ENCODE measurements around the gene NSDHL.
"Not testable (repeated sequence)": the region's sequence is repeated elsewhere in the genome, so short reads cannot be mapped to it uniquely, and the experiment has no call there.

The NSDHL gene

DNA sequence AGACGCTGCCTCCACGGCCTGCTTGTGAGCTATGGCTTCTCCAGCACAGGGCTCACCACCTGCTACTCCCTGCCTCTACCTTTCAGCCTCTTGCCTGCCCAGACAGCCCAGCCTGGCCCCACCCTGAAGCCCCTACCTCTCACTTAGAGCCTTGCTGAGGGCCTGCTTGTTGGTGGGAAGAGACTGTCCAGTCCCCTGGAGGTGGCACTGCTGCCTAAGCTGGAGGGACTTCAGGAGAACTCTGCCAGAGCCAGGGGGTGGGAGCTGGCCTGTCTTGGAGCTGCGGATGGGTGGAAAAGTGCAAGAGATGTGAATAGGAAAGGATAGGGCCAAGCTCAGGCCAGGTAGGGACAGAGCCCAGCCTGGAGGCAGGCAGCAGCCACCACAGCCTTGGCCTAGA lies 64.3 kb downstream of the NSDHL start:
- DNase-seq (ENCODE audit: low read depth in 2 of 2) = no peak

GRCh38 chrX:152895724-152896420 lies 65.0 kb downstream of the NSDHL start:
- DNase-seq (ENCODE audit: low read depth in 2 of 2) = no peak

GRCh38 chrX:152896450-152896849 lies 65.6 kb downstream of the NSDHL start:
- no peak for DNase-seq (ENCODE audit: low read depth in 2 of 2)

- DNase-seq (ENCODE audit: low read depth in 2 of 2) = no peak
Measured at GRCh38 chrX:152897222-152898131, 66.6 kb downstream of the NSDHL start, which contains the start of gene ZNF185. Gene ZNF185, plus strand, starts transcription at chrX:152898067. Its CDS starts 16,423 bp downstream, at chrX:152914490.

- DNase-seq (ENCODE audit: low read depth in 2 of 2) = no peak
Measured at GRCh38 chrX:152898442-152898841, 67.6 kb downstream of the NSDHL start.

DNA sequence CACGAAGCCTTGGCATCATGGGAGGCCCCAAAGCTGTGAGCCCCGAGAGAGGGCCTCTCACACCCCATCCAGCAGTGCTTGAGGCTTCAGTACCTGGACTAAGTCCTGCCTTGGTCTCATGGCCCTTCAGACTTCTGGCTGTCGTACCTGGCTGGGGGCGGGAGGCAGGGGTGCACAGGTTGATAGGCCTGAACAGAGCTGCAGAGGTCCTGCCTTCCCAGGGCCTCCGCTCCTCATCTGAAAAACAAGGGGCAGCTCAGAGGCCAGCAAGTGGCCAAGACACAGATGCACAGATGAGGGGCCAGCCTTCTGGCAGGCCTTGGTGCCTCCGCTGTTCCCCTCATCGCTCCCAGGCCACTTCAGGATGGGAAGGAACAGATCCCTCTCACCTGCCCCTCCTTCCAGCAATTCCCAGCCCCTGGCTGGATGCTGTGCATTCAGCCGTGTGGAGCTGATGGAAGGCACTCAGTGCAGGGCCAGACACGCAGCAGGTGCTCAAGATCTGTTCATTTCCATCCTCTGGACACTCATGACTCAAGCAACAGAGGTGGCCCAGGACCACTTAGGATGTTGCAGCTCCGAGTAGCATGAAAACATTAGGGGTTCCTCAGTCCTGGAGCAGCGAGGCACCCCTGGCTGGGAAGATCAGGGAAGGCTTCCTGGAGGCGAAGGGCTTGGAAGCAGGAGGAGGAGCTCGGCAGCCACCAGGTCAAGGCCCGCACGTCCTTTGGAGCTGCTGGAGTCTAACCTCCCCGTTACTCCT lies 68.4 kb downstream of the NSDHL start:
- no peak for DNase-seq (ENCODE audit: low read depth in 2 of 2)

- no peak for DNase-seq (ENCODE audit: low read depth in 2 of 2)
Measured at GRCh38 chrX:152899874-152900719, 69.2 kb downstream of the NSDHL start.

GRCh38 chrX:152900937-152901445 lies 70.1 kb downstream of the NSDHL start:
- DNase-seq (ENCODE audit: low read depth in 2 of 2) = no peak

- no peak for DNase-seq (ENCODE audit: low read depth in 2 of 2)
Measured at GRCh38 chrX:152901816-152902501, 71.1 kb downstream of the NSDHL start.

GRCh38 chrX:152902502-152902820 lies 71.6 kb downstream of the NSDHL start:
- no peak for DNase-seq (ENCODE audit: low read depth in 2 of 2)

- DNase-seq (ENCODE audit: low read depth in 2 of 2) = no peak
Measured at GRCh38 chrX:152903589-152903988, 72.7 kb downstream of the NSDHL start.

- no peak for DNase-seq (ENCODE audit: low read depth in 2 of 2)
Measured at GRCh38 chrX:152904151-152905080, 73.6 kb downstream of the NSDHL start.

- DNase-seq (ENCODE audit: low read depth in 2 of 2) = no peak
Measured at GRCh38 chrX:152905081-152905420, 74.2 kb downstream of the NSDHL start.

DNA sequence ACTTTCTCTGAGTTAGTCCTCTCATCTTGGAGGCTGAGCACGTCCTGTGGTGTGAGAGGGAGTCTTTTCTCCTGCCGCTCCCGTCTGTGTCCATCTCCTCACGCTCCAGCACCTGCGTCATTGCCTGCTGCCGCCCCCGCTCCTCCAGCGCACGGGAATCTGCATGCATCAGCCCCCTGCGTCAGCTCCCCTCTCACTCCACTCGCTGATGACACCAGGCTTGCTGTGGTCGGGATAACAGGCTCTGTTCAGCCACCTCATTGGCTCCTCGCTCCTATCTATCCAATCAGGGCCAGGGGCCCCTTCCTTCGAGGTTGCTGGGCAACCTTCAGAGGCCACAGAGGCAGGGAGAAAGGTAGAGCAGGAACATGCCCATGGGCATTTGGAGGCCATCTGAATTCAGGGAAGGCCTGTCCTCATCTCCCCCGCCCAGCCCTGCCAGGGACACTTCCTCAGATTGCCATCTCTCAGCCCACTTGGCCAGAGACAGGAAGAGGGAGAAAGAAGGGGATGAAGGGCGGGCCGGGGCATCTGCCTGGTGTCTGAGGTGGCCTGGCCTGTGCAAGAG lies 76.3 kb downstream of the NSDHL start:
- no peak for DNase-seq (ENCODE audit: low read depth in 2 of 2)

GRCh38 chrX:152908486-152908885 lies 77.6 kb downstream of the NSDHL start:
- DNase-seq (ENCODE audit: low read depth in 2 of 2) = no peak

DNA sequence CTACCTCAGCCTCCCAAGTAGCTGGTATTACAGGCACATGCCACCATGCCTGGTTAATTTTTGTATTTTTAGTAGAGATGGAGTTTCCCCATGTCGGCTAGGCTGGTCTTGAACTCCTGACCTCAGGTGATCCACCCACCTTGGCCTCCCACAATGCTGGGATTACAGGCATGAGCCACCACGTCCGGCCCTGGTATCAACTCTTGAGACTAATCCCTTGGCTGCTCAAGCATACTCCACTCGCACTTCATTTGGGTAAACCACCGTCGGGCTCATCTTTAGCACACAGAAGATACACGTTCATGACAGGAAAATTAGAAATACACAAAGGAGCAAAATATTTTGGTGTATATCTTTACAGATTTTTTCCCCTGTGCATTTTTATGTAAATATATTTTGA lies 79.2 kb downstream of the NSDHL start:
- not testable (repeated sequence) for DNase-seq (ENCODE audit: low read depth in 2 of 2)

DNA sequence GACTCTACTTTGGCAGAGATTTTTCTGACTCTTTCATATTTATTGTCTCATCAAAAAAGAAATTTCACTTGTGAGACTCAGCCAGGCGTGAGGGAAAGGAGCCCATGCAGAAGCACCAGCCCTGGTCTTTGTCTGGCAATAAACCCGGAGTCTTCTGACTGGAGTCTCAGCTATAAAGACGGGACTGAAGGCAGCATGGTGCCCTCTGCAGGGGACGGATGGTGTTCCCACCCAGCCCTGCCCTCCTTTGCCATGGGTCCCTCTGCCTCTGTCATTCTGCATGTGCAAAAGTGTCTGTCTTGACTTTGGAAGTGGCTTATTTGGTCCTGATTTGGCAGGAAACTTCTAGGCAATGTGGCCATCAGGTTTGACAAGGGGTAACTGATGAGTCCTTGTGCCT lies 81.2 kb downstream of the NSDHL start:
- no peak for DNase-seq (ENCODE audit: low read depth in 2 of 2)

- DNase-seq (ENCODE audit: low read depth in 2 of 2) = no peak
Measured at GRCh38 chrX:152912641-152913040, 81.8 kb downstream of the NSDHL start.

DNA sequence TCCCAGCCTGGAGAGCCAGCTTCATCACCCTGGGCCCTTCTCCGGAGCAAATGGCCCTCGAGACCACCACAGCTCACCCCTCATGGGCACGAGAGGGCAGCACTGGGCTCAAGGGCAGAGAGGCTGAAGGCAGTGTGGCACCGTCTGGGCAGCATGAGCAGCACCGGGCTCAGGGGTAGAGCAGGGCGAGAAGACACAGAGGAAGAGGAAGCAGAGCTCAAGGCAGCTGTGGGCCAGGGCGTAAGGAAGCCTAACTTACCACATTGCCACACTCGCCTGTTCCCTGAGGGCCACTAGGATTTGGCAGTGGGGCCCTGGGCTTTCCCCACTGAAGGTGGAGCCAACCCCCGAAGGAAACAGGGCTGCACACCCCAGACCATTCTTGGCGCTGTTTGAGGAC lies 82.5 kb downstream of the NSDHL start:
- no peak for DNase-seq (ENCODE audit: low read depth in 2 of 2)

Data from stimulated activated CD4-positive, alpha-beta T cell treated with anti-CD3 and anti-CD28 coated beads, Interleukin-1b, Interleukin-23, amount 100 ng/mL, for 1 hour (primary cell).